Esophagus muscularis mucosa (tissue), 4 donors: ENCODE data around the gene EIF6. TPM values are rescaled to one million over a fixed set of nuclear protein-coding genes. Genes with fewer than 3 reads are reported as not detected.
A peak's percentile ranks its signal among the peaks of the same experiment; 100 is the strongest.

Source experiments
- DNase-seq: peaks from one replicate; pipeline ENCODE4 v3.0.0-alpha.2; 2017; ENCODE audit errors: extremely low spot score
- H3K27ac ChIP-seq, 4 donors: fragments of 200-600 bp; sonication (generic); replicated peaks in 1 of 4; 1 replicate in 3 of 4; 2 replicates in 1 of 4; pipeline ENCODE4 v1.5.1; 2016 to 2019; ENCODE audit warnings: mild to moderate bottlenecking in 1 of 4
- H3K27me3 ChIP-seq, 4 donors: fragments of 200-600 bp; sonication (generic); one replicate each; pipeline versions ENCODE4 v1.5.1 to v1.6.0; 2016 to 2019
- H3K36me3 ChIP-seq, 4 donors: fragments of 200-600 bp; sonication (generic); one replicate each; pipeline ENCODE4 v1.5.1; 2016 to 2019
- H3K4me1 ChIP-seq, 4 donors: fragments of 200-600 bp; sonication (generic); one replicate each; pipeline ENCODE4 v1.5.1; 2016 to 2019
- H3K4me3 ChIP-seq, 4 donors: fragments of 200-600 bp; sonication (generic); 1 replicate in 2 of 4; 2 replicates in 2 of 4; pipeline ENCODE4 v1.5.1; 2016 to 2019; ENCODE audit warnings: mild to moderate bottlenecking in 4 of 4, moderate library complexity in 1 of 4
- H3K9me3 ChIP-seq, 4 donors: fragments of 200-600 bp; sonication (generic); 1 replicate in 3 of 4; 2 replicates in 1 of 4; pipeline ENCODE4 v1.5.1; 2016 to 2019
- EP300 ChIP-seq: sonication (generic); formaldehyde crosslinking; IDR thresholded peaks from one replicate; pipeline ENCODE4 v1.6.1; 2017; ENCODE audit warnings: antibody characterized with exemption
- POLR2A ChIP-seq: fragments of 450-650 bp; IDR thresholded peaks from one replicate; pipeline ENCODE4 v1.6.1; 2017; ENCODE audit warnings: antibody characterized with exemption, moderate library complexity, mild to moderate bottlenecking, low read depth
- POLR2AphosphoS5 ChIP-seq, 2 donors: sonication (generic); formaldehyde crosslinking; IDR thresholded peaks; one replicate each; pipeline ENCODE4 v1.6.1; 2017; ENCODE audit warnings: antibody characterized with exemption in 2 of 2
- WGBS: methylation state at CpG from one replicate; pipeline ENCODE4 v1.1.5; 2018; 5-methylcytosine and 5-hydroxymethylcytosine counted together
- intact Hi-C: fragments of 100-400 bp; cut with DNase I; formaldehyde crosslinking; loops from one replicate; pipeline ENCODE4 v1.15.1; 2023
- total RNA-seq, 4 donors: library from RNA; depleted of rRNA; stranded (reverse); fragments of >200 nt; gene quantifications; one replicate each; pipeline versions ENCODE4 v1.1.0 to v1.2.1, GENCODE V29; 2016
- TF ChIP-seq, protein P1 (sequence below), 3 experiments: fragments of 200-600 bp in 2 of 3; fragments of 450-650 bp in 1 of 3; sonication (generic) in 2 of 3; IDR thresholded peaks; one replicate each; pipeline ENCODE4 v1.5.1; 2017 to 2019; ENCODE audit warnings: antibody characterized with exemption in 3 of 3, mild to moderate bottlenecking in 2 of 3, moderate library complexity in 1 of 3

EIF6 gene
- total RNA-seq, 4 donors from 2014 or later: 47.8 to 106 (median 85.0) TPM

GRCh38 chr20:35306931-35307517 lies 22.5 kb upstream of the EIF6 start:
- 62% methylated on average over 3 of the region's 4 CpGs for WGBS
- Histone ChIP-seq H3K9me3 (no peaks in the 10 kb centered on the region), H3K36me3 (peaks cover 0 to 28% (median 5%) of the 10 kb centered on the region in 4 donors), H3K4me3 (no peak overlapping the region), H3K27ac (peak overlapping the region; percentile 40 to 60 (median 51)), H3K27me3 (no peaks in the 10 kb centered on the region), H3K4me1 (peaks cover 22 to 63% (median 62%) of the 10 kb centered on the region in 4 donors)
- intact Hi-C loops: no loop called here
- DNase-seq: no peak
- no peak for TF ChIP-seq EP300
- TF ChIP-seq, protein P1, sequence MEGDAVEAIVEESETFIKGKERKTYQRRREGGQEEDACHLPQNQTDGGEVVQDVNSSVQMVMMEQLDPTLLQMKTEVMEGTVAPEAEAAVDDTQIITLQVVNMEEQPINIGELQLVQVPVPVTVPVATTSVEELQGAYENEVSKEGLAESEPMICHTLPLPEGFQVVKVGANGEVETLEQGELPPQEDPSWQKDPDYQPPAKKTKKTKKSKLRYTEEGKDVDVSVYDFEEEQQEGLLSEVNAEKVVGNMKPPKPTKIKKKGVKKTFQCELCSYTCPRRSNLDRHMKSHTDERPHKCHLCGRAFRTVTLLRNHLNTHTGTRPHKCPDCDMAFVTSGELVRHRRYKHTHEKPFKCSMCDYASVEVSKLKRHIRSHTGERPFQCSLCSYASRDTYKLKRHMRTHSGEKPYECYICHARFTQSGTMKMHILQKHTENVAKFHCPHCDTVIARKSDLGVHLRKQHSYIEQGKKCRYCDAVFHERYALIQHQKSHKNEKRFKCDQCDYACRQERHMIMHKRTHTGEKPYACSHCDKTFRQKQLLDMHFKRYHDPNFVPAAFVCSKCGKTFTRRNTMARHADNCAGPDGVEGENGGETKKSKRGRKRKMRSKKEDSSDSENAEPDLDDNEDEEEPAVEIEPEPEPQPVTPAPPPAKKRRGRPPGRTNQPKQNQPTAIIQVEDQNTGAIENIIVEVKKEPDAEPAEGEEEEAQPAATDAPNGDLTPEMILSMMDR (IDR thresholded peaks at IDR 0.05): peak; percentile 38 to 64 (median 45)
- TF ChIP-seq POLR2A: no peak
- TF ChIP-seq POLR2AphosphoS5 (IDR thresholded peaks at IDR 0.05): peak in 1 of 2 donors; percentile 12

- H3K27ac ChIP-seq: peak overlapping the region in 2 of 4 donors; percentile 37 to 52
- TF ChIP-seq, protein P1 (IDR thresholded peaks at IDR 0.05): no peak
- TF ChIP-seq EP300: no peak
- TF ChIP-seq POLR2AphosphoS5 (IDR thresholded peaks at IDR 0.05): peak in 1 of 2 donors; percentile 58
- TF ChIP-seq POLR2A: no peak
- H3K36me3 ChIP-seq: peaks cover 0 to 28% (median 5%) of the 10 kb centered on the region in 4 donors
- DNase-seq: no peak
- 82% methylated on average over 11 of the region's 12 CpGs for WGBS
- H3K4me1 ChIP-seq: peaks cover 22 to 66% (median 65%) of the 10 kb centered on the region in 4 donors
- H3K4me3 ChIP-seq: no peak overlapping the region
- intact Hi-C loops: loop anchor here (2.0 kb wide), 2 partner anchors 133 to 141 kb away; partner anchors contain the start of gene GDF5
- no peaks in the 10 kb centered on the region for H3K27me3 ChIP-seq
- no peaks in the 10 kb centered on the region for H3K9me3 ChIP-seq
These were observed 21.3 kb upstream of the EIF6 start for GRCh38 chr20:35305682-35306556.

- no peak for TF ChIP-seq POLR2A
- TF ChIP-seq EP300: no peak
- TF ChIP-seq POLR2AphosphoS5 (IDR thresholded peaks at IDR 0.05): no peak
- TF ChIP-seq, protein P1 (IDR thresholded peaks at IDR 0.05): no peak
- WGBS: 97% methylated on average over 3 of the region's 6 CpGs
- Histone ChIP-seq H3K36me3 (peaks cover 0 to 25% (median 5%) of the 10 kb centered on the region in 4 donors), H3K27ac (no peak overlapping the region), H3K9me3 (no peaks in the 10 kb centered on the region), H3K4me3 (no peak overlapping the region), H3K4me1 (peaks cover 22 to 66% (median 65%) of the 10 kb centered on the region in 4 donors), H3K27me3 (no peaks in the 10 kb centered on the region)
- intact Hi-C loops: loop anchor here (2.0 kb wide), 2 partner anchors 134 to 142 kb away; partner anchors contain the start of gene GDF5
- no peak for DNase-seq
These were observed 20.4 kb upstream of the EIF6 start for GRCh38 chr20:35304956-35305355.

- peak; percentile 96 for DNase-seq
- H3K27ac ChIP-seq: peak overlapping the region in 1 of 4 donors; percentile 3
- intact Hi-C loops: loop anchor here (2.0 kb wide), 2 partner anchors 135 to 143 kb away; partner anchors contain the start of gene GDF5
- peaks cover 22 to 65% (median 63%) of the 10 kb centered on the region in 4 donors for H3K4me1 ChIP-seq
- no peaks in the 10 kb centered on the region for H3K9me3 ChIP-seq
- H3K36me3 ChIP-seq: peaks cover 0 to 14% (median 5%) of the 10 kb centered on the region in 4 donors
- WGBS: 20% methylated on average over 13 of the region's 18 CpGs
- H3K27me3 ChIP-seq: no peaks in the 10 kb centered on the region
- TF ChIP-seq POLR2AphosphoS5 (IDR thresholded peaks at IDR 0.05): no peak
- TF ChIP-seq, protein P1 (IDR thresholded peaks at IDR 0.05): peak; percentile 86 to 98 (median 91)
- H3K4me3 ChIP-seq: no peak overlapping the region
These were observed 19.3 kb upstream of the EIF6 start for GRCh38 chr20:35303735-35304491.
